GM19452 (cell line): ENCODE data around the gene HIPK3.
"Not testable (repeated sequence)": the region's sequence is repeated elsewhere in the genome, so short reads cannot be mapped to it uniquely, and the experiment has no call there.

Source experiments
- ATAC-seq: cut with Tn5 transposase; IDR thresholded peaks from one replicate; pipeline ENCODE4 v1.9.1; 2021; ENCODE audit not compliant: unreplicated experiment

Gene HIPK3

GRCh38 chr11:33296695-33297094 lies 39.5 kb downstream of the HIPK3 start:
- no peak for ATAC-seq

GRCh38 chr11:33303541-33303940 lies 46.4 kb downstream of the HIPK3 start:
- no peak for ATAC-seq

GRCh38 chr11:33306821-33307220 lies 49.6 kb downstream of the HIPK3 start:
- ATAC-seq: not testable (repeated sequence)

- ATAC-seq: no peak
Observed at GRCh38 chr11:33307984-33308383, 50.8 kb downstream of the HIPK3 start.

GRCh38 chr11:33309118-33309517 lies 51.9 kb downstream of the HIPK3 start:
- ATAC-seq: no peak

- ATAC-seq: no peak
Observed at GRCh38 chr11:33310720-33311500, 53.7 kb downstream of the HIPK3 start.

GRCh38 chr11:33311680-33312079 lies 54.5 kb downstream of the HIPK3 start:
- ATAC-seq: no peak

- ATAC-seq: no peak
Observed at GRCh38 chr11:33315822-33316221, 58.6 kb downstream of the HIPK3 start.

GRCh38 chr11:33317662-33318061 lies 60.5 kb downstream of the HIPK3 start:
- ATAC-seq: no peak

- ATAC-seq: no peak
Observed at GRCh38 chr11:33320016-33320813, 63.0 kb downstream of the HIPK3 start.

GRCh38 chr11:33320814-33321330 lies 63.7 kb downstream of the HIPK3 start:
- no peak for ATAC-seq

- no peak for ATAC-seq
Observed at GRCh38 chr11:33321422-33321821, 64.2 kb downstream of the HIPK3 start.

GRCh38 chr11:33323421-33323820 lies 66.2 kb downstream of the HIPK3 start:
- ATAC-seq: no peak

GRCh38 chr11:33324302-33324985 lies 67.3 kb downstream of the HIPK3 start:
- no peak for ATAC-seq

- no peak for ATAC-seq
Observed at GRCh38 chr11:33325451-33325850, 68.3 kb downstream of the HIPK3 start.

- no peak for ATAC-seq
Observed at GRCh38 chr11:33329705-33330329, 72.6 kb downstream of the HIPK3 start.

GRCh38 chr11:33333816-33334215 lies 76.6 kb downstream of the HIPK3 start:
- no peak for ATAC-seq

- no peak for ATAC-seq
Observed at GRCh38 chr11:33334627-33335026, 77.4 kb downstream of the HIPK3 start.

GRCh38 chr11:33339247-33339646 lies 82.1 kb downstream of the HIPK3 start:
- ATAC-seq: no peak

- no peak for ATAC-seq
Observed at GRCh38 chr11:33344611-33345010, 87.4 kb downstream of the HIPK3 start.
